WERI-Rb-1 (cell line): ENCODE measurements around the gene MAG.
A peak's percentile ranks its signal among the peaks of the same experiment; 100 is the strongest.

Experiments
- DNase-seq: peaks from one replicate; pipeline ENCODE4 v3.0.0-alpha.2; 2020
- H3K27ac ChIP-seq: fragments of 250-450 bp; sonication (Bioruptor Pico); 2 replicates; pipeline ENCODE4 v1.5.1; 2020; ENCODE audit warnings: mild to moderate bottlenecking, moderate library complexity
- H3K27me3 ChIP-seq: fragments of 250-450 bp; sonication (Bioruptor Pico); 2 replicates; pipeline ENCODE4 v1.5.1; 2021; ENCODE audit warnings: mild to moderate bottlenecking, low read depth, moderate library complexity; ENCODE audit not compliant: insufficient read depth, severe bottlenecking
- H3K36me3 ChIP-seq: fragments of 250-450 bp; sonication (Bioruptor Pico); 2 replicates; pipeline ENCODE4 v1.5.1; 2020; ENCODE audit warnings: mild to moderate bottlenecking, moderate library complexity
- H3K4me3 ChIP-seq: 2 replicates; pipeline ENCODE4 v1.5.1; 2011; ENCODE audit warnings: low read depth, mild to moderate bottlenecking, control low read depth, low read length
- H3K9me3 ChIP-seq: fragments of 250-450 bp; sonication (Bioruptor Pico); 2 replicates; pipeline ENCODE4 v1.5.1; 2021; ENCODE audit warnings: mild to moderate bottlenecking, moderate library complexity; ENCODE audit not compliant: severe bottlenecking
- CTCF ChIP-seq: IDR thresholded peaks from 2 replicates; pipeline ENCODE4 v1.5.1; 2011; ENCODE audit warnings: low read depth, mild to moderate bottlenecking, control low read depth, inconsistent platforms, low read length

MAG gene

DNA sequence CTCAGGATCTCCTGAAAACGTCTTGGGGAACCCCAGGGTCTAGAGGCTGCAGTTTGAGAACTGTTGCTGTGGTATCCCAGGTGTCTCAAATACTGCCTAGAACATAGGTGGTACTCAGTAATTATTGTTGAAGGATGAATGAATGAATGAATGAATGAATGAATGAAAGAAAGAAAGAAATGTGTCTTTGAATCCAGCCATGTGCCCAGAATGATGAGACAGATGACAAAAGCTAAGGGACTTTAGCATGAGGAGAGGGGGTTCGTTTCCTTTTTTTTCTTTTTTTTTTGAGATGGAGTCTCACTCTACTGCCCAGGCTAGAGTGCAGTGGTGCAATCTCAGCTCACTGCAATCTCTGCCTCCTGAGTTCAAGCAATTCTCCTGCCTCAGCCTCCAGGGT, 35.4 kb upstream of the MAG start:
- Histone ChIP-seq H3K36me3 (peaks cover 76% of the 10 kb centered on the region), H3K4me3 (no peak overlapping the region), H3K27me3 (no peaks in the 10 kb centered on the region), H3K9me3 (no peaks in the 10 kb centered on the region), H3K27ac (no peak overlapping the region)
- TF ChIP-seq CTCF = no peak
- DNase-seq = no peak

DNA sequence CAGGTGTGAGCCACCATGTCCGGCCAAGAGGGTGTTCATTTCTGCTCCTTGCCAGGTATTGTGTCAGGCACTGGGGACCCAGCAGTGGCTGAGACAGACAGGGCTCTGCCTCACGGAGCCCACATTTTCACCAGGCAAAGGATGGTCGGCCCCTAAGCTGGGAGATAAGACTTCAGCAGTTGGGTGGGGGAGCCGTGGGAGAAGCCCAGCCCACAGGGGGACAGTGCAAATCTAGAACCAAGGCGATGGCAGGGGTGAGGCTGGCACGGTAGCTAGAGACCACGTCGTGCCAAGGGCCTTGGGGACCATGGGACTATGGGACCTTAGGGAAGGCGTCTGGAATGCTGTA, 34.9 kb upstream of the MAG start:
- H3K27me3 ChIP-seq = no peaks in the 10 kb centered on the region
- H3K4me3 ChIP-seq = no peak overlapping the region
- H3K27ac ChIP-seq = no peak overlapping the region
- no peak for TF ChIP-seq CTCF
- H3K36me3 ChIP-seq = peaks cover 74% of the 10 kb centered on the region
- DNase-seq = no peak
- no peaks in the 10 kb centered on the region for H3K9me3 ChIP-seq

GRCh38 chr19:35260694-35261304, 31.2 kb upstream of the MAG start:
- peak; percentile 3 for DNase-seq
- H3K27me3 ChIP-seq = no peaks in the 10 kb centered on the region
- no peak for TF ChIP-seq CTCF
- H3K27ac ChIP-seq = no peak overlapping the region
- H3K36me3 ChIP-seq = peaks cover 75% of the 10 kb centered on the region
- H3K9me3 ChIP-seq = no peaks in the 10 kb centered on the region
- H3K4me3 ChIP-seq = no peak overlapping the region

DNA sequence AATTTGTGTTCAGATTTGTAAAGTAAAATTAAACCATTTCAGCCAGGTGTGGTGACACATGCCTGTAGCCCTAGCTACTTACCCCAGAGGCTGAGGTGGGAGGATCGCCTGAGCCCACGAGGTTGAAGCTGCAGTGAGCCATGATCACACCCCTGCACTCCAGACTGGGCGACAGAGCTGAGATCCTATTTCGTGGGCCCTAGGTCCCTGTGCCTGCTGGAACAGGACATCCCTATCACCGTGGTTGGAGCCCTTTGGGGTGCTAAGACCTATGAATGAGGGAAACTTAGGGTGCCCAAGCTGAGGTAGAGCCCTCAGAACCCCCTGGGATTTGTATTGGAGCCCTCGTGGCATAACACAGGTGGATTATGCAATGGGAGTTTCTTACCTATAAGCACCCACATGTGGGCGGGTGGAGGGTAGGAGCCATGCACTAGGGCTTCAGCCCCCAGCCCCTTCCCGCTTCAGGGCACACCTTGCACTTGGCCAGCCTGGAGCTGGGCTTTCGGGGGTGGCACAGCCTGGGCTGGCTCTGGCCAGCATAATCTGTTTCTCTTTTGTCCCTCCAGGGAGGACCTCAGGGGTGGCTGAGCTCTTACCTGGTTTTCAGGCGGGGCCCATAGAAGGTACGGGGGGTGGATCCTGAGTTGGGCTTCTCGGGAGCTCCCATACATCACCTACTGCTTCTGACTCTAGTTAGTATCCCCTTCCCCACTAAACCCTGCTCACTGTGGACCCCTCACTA, 30.4 kb upstream of the MAG start:
- no peak for TF ChIP-seq CTCF
- H3K4me3 ChIP-seq = no peak overlapping the region
- DNase-seq = peak; percentile 4

GRCh38 chr19:35262101-35262761, 29.7 kb upstream of the MAG start:
- peaks cover 84% of the 10 kb centered on the region for H3K36me3 ChIP-seq
- H3K27me3 ChIP-seq = no peaks in the 10 kb centered on the region
- TF ChIP-seq CTCF = no peak
- H3K27ac ChIP-seq = peak overlapping the region; percentile 29; the same call in 1 of the 2 replicates
- peak; percentile 5 for DNase-seq
- H3K4me3 ChIP-seq = no peak overlapping the region
- H3K9me3 ChIP-seq = no peaks in the 10 kb centered on the region

More for the DNA sequence above, 30.4 kb upstream of the MAG start:
- Histone ChIP-seq H3K27me3 (no peaks in the 10 kb centered on the region), H3K27ac (no peak overlapping the region), H3K36me3 (peaks cover 80% of the 10 kb centered on the region), H3K9me3 (no peaks in the 10 kb centered on the region)
